Measurements from ENCODE around the gene CRYBG1.

GRCh38 chr6:106413722-106414121, 53.2 kb downstream of the CRYBG1 start:
- TF ChIP-seq, protein P1, sequence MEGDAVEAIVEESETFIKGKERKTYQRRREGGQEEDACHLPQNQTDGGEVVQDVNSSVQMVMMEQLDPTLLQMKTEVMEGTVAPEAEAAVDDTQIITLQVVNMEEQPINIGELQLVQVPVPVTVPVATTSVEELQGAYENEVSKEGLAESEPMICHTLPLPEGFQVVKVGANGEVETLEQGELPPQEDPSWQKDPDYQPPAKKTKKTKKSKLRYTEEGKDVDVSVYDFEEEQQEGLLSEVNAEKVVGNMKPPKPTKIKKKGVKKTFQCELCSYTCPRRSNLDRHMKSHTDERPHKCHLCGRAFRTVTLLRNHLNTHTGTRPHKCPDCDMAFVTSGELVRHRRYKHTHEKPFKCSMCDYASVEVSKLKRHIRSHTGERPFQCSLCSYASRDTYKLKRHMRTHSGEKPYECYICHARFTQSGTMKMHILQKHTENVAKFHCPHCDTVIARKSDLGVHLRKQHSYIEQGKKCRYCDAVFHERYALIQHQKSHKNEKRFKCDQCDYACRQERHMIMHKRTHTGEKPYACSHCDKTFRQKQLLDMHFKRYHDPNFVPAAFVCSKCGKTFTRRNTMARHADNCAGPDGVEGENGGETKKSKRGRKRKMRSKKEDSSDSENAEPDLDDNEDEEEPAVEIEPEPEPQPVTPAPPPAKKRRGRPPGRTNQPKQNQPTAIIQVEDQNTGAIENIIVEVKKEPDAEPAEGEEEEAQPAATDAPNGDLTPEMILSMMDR (conservative IDR thresholded peaks at IDR 0.05; ENCODE audit: low read depth, low read length): no peak
- no peak for TF ChIP-seq POLR2A (IDR thresholded peaks at IDR 0.05; ENCODE audit: low read depth, low read length)
- no peak for TF ChIP-seq USF2 (IDR thresholded peaks at IDR 0.05; ENCODE audit: low read depth, low read length)
- no peak for TF ChIP-seq RFX5 (IDR thresholded peaks at IDR 0.05; ENCODE audit: low read depth, low read length)
- no peak for TF ChIP-seq CEBPB (IDR thresholded peaks at IDR 0.05; ENCODE audit: low read depth, low read length)
- no peak for TF ChIP-seq FOS (IDR thresholded peaks at IDR 0.05; ENCODE audit: low read depth, low read length)
- no peak for TF ChIP-seq MAZ (IDR thresholded peaks at IDR 0.05; ENCODE audit: borderline replicate concordance, low read depth, low read length)
- TF ChIP-seq, protein P2, sequence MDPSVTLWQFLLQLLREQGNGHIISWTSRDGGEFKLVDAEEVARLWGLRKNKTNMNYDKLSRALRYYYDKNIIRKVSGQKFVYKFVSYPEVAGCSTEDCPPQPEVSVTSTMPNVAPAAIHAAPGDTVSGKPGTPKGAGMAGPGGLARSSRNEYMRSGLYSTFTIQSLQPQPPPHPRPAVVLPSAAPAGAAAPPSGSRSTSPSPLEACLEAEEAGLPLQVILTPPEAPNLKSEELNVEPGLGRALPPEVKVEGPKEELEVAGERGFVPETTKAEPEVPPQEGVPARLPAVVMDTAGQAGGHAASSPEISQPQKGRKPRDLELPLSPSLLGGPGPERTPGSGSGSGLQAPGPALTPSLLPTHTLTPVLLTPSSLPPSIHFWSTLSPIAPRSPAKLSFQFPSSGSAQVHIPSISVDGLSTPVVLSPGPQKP (IDR thresholded peaks at IDR 0.05; ENCODE audit: borderline replicate concordance, low read depth, low read length): no peak
- no peak for TF ChIP-seq CHD1 (IDR thresholded peaks at IDR 0.05; ENCODE audit: low read depth, low read length)
- no peak for TF ChIP-seq SMC3 (IDR thresholded peaks at IDR 0.05; ENCODE audit: low read depth, low read length)
- no peak for TF ChIP-seq RAD21 (IDR thresholded peaks at IDR 0.05; ENCODE audit: low read length)
- TF ChIP-seq RCOR1 (IDR thresholded peaks at IDR 0.05; ENCODE audit: insufficient replicate concordance, low read length): no peak
- no peak for TF ChIP-seq MXI1 (IDR thresholded peaks at IDR 0.05; ENCODE audit: borderline replicate concordance, low read depth, low read length)

Measured in IMR-90 (cell line).